Measurements from ENCODE around the gene CP. TPM values are rescaled to one million over a fixed set of nuclear protein-coding genes. Genes with fewer than 3 reads are reported as not detected.

The CP gene
- total RNA-seq, 1 experiment from 2014 or later: 0.52 TPM

DNA sequence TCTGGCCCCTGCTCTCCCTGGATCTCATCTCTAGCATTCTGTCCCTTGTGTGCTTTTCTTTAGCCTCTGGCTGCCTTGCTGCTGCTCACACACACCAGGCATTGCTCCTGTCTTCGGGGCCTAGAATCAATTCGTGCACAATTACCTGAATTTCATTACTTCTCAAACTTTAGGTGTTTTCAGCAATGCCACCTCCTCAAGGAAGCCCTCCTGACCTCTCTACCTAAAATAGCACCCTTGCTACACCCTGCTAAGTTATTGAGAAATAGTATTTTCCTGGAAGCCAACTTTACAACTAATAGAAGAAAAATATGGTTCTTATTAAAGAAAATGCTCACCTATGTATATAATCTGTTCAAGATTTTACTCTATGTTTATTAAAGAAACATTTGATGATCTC, 40.4 kb downstream of the CP start:
- no peak overlapping the region for H3K4me3 ChIP-seq (replicated peaks in 1 of 2; ENCODE audit: low read depth in 1 of 2, low read length in 2 of 2)
- H3K4me2 ChIP-seq (ENCODE audit: low read length): no peak overlapping the region
- intact Hi-C loops (cut with micrococcal nuclease): no loop called here
- DNase-seq (ENCODE audit: low read depth, low spot score) (no peak), ATAC-seq (no peak)
- peaks cover 12 to 17% of the 10 kb centered on the region in 2 experiments for H3K4me1 ChIP-seq (ENCODE audit: control insufficient read depth in 1 of 2, insufficient read depth in 2 of 2, low read length in 2 of 2)
- no peak overlapping the region for H3K9ac ChIP-seq (ENCODE audit: low read length)
- no peaks in the 10 kb centered on the region for H4K20me1 ChIP-seq (ENCODE audit: insufficient read depth)
- CTCF ChIA-PET: no interaction called here
- no TSS peak for BruUV-seq (replicated peaks)
- RAD21 ChIA-PET (ENCODE audit: low non-redundant PET in 1 of 2, low total read pairs in 2 of 2, uncharacterized antibody in 2 of 2, unreplicated experiment in 2 of 2): no interaction called here
- H3K36me3 ChIP-seq (ENCODE audit: control insufficient read depth in 1 of 2, insufficient read depth in 2 of 2, low read length in 2 of 2): no peaks in the 10 kb centered on the region
- no peaks in the 10 kb centered on the region for H3K9me3 ChIP-seq (ENCODE audit: control insufficient read depth in 1 of 2, insufficient read depth in 1 of 2, low read depth in 1 of 2, low read length in 2 of 2)
- H3K9me2 ChIP-seq (ENCODE audit: insufficient read depth): no peaks in the 10 kb centered on the region
- no peaks in the 10 kb centered on the region for H3K27me3 ChIP-seq (ENCODE audit: insufficient read depth, low read length)
- no peaks in the 10 kb centered on the region for H3K79me2 ChIP-seq (ENCODE audit: insufficient read depth, low read length)
- TF ChIP-seq ELF1 (IDR thresholded peaks at IDR 0.05; ENCODE audit: borderline replicate concordance, low read depth): no peak
- TF ChIP-seq, protein P1, sequence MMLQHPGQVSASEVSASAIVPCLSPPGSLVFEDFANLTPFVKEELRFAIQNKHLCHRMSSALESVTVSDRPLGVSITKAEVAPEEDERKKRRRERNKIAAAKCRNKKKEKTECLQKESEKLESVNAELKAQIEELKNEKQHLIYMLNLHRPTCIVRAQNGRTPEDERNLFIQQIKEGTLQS (IDR thresholded peaks at IDR 0.05): no peak
- no peak for TF ChIP-seq JUND (IDR thresholded peaks at IDR 0.05)
- TF ChIP-seq EZH2phosphoT487 (IDR thresholded peaks at IDR 0.05; ENCODE audit: borderline replicate concordance): no peak
- no peak for TF ChIP-seq FOSL1 (IDR thresholded peaks at IDR 0.05; ENCODE audit: low read depth)
- TF ChIP-seq, protein P2, sequence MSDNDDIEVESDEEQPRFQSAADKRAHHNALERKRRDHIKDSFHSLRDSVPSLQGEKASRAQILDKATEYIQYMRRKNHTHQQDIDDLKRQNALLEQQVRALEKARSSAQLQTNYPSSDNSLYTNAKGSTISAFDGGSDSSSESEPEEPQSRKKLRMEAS (IDR thresholded peaks at IDR 0.05): no peak
- no peak for TF ChIP-seq POLR2A (IDR thresholded peaks at IDR 0.05; ENCODE audit: borderline replicate concordance, extremely low read depth, insufficient read depth, insufficient read length)
- TF ChIP-seq EGR1 (IDR thresholded peaks at IDR 0.05; ENCODE audit: low read depth): no peak
- TF ChIP-seq YY1 (IDR thresholded peaks at IDR 0.05; ENCODE audit: extremely low read depth, insufficient replicate concordance, low read depth, low read length): no peak
- TF ChIP-seq TCF7L2 (IDR thresholded peaks at IDR 0.05; ENCODE audit: borderline replicate concordance, extremely low read depth, insufficient read depth, insufficient read length): no peak
- no peak for TF ChIP-seq ZFX (IDR thresholded peaks at IDR 0.05)
- no peak for TF ChIP-seq CEBPB (IDR thresholded peaks at IDR 0.05; ENCODE audit: low read depth)
- H2AFZ ChIP-seq (ENCODE audit: low read depth, low read length, poor library complexity, severe bottlenecking): no peak overlapping the region
- H3K27ac ChIP-seq (ENCODE audit: low read depth, low read length): no peak overlapping the region
- POLR2A ChIA-PET: interaction anchor here (0.7 kb wide), 1 partner anchor 26 kb away, joined by 4 read pairs; no protein-coding TSS in a partner anchor
